Measurements from ENCODE around the gene GBP2.

The GBP2 gene

DNA sequence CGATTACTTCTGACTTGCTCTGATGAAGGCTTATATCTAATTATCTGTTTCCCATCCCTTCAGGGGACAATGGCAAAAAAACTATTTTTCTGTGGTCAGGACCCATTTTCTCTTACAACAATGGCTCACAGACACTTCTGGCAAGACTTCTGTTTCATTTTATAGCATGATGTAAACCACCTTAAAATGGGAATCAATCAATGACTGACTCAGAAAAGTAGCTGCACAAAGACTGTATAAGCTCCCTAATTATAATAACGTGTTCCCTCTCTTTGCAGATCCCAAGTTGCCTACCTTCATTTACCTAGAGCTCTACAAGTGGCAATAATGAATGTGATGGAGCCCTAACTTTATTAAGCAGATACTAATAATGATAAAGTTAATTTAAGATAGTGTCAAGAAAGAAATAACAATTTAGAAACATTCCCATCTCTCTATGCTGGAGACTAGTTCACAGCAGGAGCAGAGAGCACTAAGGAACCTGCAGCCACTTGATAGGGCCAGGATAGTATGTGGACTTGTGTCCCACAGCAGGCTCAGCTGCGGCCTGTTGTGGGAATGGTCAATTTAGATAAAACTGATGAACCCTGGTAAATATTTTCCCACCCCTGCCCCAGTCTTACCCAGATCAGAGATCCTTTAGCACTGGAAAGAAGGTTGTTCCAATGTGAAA is 538 bp downstream of the GBP2 start:
- Histone ChIP-seq H3K27ac (peak overlapping the region; percentile 72 to 80), H3K4me3 (peak overlapping the region; percentile 73)
- DNase-seq (ENCODE audit: low spot score) = no peak
- TF ChIP-seq, protein P1, sequence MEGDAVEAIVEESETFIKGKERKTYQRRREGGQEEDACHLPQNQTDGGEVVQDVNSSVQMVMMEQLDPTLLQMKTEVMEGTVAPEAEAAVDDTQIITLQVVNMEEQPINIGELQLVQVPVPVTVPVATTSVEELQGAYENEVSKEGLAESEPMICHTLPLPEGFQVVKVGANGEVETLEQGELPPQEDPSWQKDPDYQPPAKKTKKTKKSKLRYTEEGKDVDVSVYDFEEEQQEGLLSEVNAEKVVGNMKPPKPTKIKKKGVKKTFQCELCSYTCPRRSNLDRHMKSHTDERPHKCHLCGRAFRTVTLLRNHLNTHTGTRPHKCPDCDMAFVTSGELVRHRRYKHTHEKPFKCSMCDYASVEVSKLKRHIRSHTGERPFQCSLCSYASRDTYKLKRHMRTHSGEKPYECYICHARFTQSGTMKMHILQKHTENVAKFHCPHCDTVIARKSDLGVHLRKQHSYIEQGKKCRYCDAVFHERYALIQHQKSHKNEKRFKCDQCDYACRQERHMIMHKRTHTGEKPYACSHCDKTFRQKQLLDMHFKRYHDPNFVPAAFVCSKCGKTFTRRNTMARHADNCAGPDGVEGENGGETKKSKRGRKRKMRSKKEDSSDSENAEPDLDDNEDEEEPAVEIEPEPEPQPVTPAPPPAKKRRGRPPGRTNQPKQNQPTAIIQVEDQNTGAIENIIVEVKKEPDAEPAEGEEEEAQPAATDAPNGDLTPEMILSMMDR (IDR thresholded peaks at IDR 0.05) = no peak

DNA sequence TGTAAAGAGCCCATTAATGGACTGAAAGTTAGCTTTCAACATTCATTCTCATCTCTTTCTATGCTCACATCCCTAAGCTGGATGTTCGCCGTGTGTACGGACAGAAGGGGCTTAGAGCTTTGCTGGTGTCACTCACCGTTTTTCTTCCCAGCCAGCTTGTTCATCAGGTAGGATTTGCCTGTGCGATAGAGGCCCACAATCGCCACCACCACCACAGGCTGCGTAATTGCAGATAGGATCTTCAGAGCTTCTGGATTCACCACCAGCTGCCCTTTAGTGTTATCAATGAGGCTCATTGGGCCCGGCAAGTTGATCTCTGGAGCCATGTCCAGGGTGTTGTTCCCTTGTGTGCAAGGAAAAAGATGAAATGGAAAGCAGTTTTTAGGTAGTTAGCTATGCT is 4.3 kb downstream of the GBP2 start:
- Histone ChIP-seq H3K4me3 (no peak overlapping the region), H3K27ac (no peak overlapping the region)
- DNase-seq (ENCODE audit: low spot score) = no peak
- TF ChIP-seq, protein P1 (IDR thresholded peaks at IDR 0.05) = no peak

DNA sequence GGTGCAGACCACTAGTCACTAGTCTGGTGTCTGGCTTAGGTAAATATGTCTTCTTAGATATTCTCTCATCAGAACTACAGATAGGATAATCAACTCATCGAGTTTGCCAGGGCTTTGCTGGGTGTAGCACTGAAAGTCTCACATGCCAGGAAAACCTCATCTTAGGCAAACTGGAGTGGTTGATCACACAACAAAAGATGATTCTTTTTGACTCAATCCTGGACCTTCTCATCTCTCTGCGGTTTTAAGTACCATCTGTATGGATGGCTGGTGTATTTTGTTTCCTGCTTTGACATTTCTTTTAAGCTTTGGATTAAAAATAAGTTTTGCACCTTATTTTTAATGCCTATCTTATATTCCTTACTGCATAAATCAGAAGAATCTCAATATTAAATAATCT is 11.3 kb downstream of the GBP2 start:
- no peak overlapping the region for H3K4me3 ChIP-seq
- no peak for DNase-seq (ENCODE audit: low spot score)
- no peak overlapping the region for H3K27ac ChIP-seq
- TF ChIP-seq, protein P1 (IDR thresholded peaks at IDR 0.05) = no peak

DNA sequence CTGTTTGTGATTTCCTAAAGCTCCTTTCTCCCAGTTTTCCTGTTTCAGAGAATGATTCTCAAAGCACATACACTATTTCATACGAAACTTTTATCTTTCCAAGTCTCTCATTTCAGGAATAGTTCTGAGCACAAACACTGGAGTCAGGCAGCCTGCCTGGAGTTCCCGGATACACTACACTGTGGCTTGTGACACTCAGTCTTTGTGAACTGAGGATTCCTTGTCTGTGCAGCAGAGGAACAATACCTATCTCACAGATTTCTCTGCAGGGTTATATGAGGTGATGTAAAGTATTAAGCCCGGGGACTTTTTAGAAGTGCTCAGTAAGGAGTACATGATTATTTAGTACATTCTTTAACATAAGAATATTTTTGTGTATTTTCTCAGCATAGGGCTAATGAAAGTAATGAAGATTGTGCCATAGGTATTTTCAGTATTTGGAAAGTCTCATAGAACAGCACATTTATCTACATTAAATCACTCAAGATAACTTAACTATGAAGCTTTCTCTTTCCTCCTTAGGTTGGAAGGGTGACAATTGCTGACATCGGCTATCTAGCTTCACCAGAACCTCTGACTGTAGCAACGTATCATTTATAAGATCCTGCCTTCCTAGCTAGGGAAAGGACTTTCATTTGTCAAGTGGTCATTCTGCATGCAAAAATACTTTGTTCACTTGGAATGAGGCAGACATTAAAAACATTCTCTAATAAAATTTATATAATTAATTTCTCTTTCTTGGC is 12.9 kb downstream of the GBP2 start:
- H3K4me3 ChIP-seq = no peak overlapping the region
- no peak overlapping the region for H3K27ac ChIP-seq
- DNase-seq (ENCODE audit: low spot score) = no peak
- TF ChIP-seq, protein P1 (IDR thresholded peaks at IDR 0.05) = no peak

DNA sequence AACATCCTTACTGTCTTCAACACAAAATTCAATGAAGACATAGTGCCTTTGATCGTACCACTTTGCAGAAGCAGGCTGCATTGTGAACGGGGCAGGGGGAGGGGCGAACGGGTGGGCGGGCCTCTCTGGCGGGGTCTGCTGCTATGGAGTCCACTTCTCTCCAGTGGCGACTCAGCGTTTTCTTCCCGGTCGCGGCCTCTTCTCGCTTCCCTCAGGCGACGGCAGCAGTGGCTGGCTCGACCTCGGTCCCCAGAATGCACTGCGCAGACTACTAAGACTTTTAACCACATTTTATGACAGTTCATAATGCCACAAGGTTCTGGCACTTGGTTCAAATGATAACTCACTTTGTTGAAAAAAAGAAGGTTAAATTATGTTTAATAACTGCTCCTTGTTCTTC is 21.2 kb downstream of the GBP2 start:
- TF ChIP-seq, protein P1 (IDR thresholded peaks at IDR 0.05) = no peak
- DNase-seq (ENCODE audit: low spot score) = no peak

DNA sequence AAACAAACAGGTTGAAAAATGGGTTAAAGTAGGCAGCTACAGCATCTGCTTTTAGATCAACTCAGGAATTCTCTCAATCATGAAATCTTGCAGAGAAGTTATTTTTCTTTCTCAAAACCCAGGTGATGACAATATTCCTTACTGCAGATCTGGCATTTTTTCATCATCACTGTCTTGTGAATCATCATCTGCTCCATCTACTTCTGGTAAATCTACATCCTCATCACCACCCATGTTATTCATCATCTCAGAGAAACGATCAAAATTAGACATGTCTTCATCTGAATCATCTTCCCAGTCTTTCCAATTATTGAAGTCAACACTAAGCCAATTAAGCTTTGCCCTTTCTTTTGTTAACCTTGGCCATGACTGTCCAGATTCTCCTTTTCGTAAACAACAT is 21.8 kb downstream of the GBP2 start:
- no peak overlapping the region for H3K27ac ChIP-seq
- TF ChIP-seq, protein P1 (IDR thresholded peaks at IDR 0.05) = no peak
- DNase-seq (ENCODE audit: low spot score) = no peak
- no peak overlapping the region for H3K4me3 ChIP-seq

More for the DNA sequence above, 21.2 kb downstream of the GBP2 start:
- Histone ChIP-seq H3K27ac (no peak overlapping the region), H3K4me3 (no peak overlapping the region)

DNA sequence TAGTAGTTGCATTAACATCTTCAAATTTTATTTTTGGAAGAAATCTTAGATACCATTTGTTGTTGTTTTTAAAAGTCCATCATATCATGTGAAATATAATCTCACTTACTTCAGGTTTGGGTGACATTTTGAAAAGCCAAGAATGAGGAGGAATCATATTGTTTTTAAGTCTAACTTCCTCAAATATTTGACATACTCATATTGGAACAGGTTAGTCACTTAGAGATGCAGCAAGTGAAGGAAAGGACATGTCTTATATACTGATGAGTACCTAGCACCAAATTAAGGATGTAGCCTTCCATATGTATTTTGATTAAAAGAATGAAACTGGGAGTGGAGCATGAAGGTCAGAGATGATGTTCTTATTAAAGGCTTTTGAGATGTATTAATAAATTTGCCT is 23.9 kb downstream of the GBP2 start:
- no peak overlapping the region for H3K27ac ChIP-seq
- TF ChIP-seq, protein P1 (IDR thresholded peaks at IDR 0.05) = no peak
- no peak overlapping the region for H3K4me3 ChIP-seq
- DNase-seq (ENCODE audit: low spot score) = no peak

Measured in coronary artery (tissue), 2 donors.